Right atrium auricular region (tissue), 2 donors: Measurements from ENCODE around the gene ZNF316. TPM values are rescaled to one million over a fixed set of nuclear protein-coding genes. Genes with fewer than 3 reads are reported as not detected.

ENCODE experiments used
- DNase-seq: peaks from one replicate; pipeline ENCODE4 v3.0.0-alpha.2; 2019; ENCODE audit warnings: low spot score
- H3K27ac ChIP-seq, 2 donors: fragments of 200-600 bp; sonication (generic); 1 replicate in 1 of 2; 2 replicates in 1 of 2; pipeline ENCODE4 v1.5.1; 2016 to 2019
- H3K27me3 ChIP-seq, 2 donors: fragments of 200-600 bp; sonication (generic); one replicate each; pipeline versions ENCODE4 v1.5.1 to v1.6.0; 2017 to 2019
- H3K36me3 ChIP-seq: fragments of 200-600 bp; sonication (generic); one replicate; pipeline ENCODE4 v1.5.1; 2016
- H3K4me1 ChIP-seq, 2 donors: fragments of 200-600 bp; sonication (generic); one replicate each; pipeline versions ENCODE4 v1.5.1 to v1.6.0; 2017 to 2019
- H3K4me3 ChIP-seq, 2 donors: fragments of 200-600 bp; sonication (generic); 1 replicate in 1 of 2; 2 replicates in 1 of 2; pipeline ENCODE4 v1.5.1; 2017 to 2019; ENCODE audit warnings: mild to moderate bottlenecking in 1 of 2, moderate library complexity in 1 of 2
- H3K9me3 ChIP-seq, 2 donors: fragments of 200-600 bp; sonication (generic); one replicate each; pipeline ENCODE4 v1.5.1; 2019
- total RNA-seq, 2 donors: library from RNA; depleted of rRNA; stranded (reverse); fragments of >200 nt; gene quantifications; one replicate each; pipeline ENCODE4 v1.1.0, GENCODE V29; 2016
- TF ChIP-seq, protein P1 (sequence below), 2 donors: fragments of 200-600 bp; sonication (generic); IDR thresholded peaks; one replicate each; pipeline ENCODE4 v1.5.1; 2019; ENCODE audit warnings: antibody characterized with exemption in 2 of 2

ZNF316 gene
- total RNA-seq = 10 to 100 TPM in 1 of 2 donors, 1 to 10 TPM in 1; 9.0 to 12.6 TPM

- Histone ChIP-seq H3K36me3 (peaks cover 9% of the 10 kb centered on the region), H3K4me3 (peak within 1 kb of the TSS; percentile 73 to 91), H3K4me1 (peaks cover 0 to 21% of the 10 kb centered on the region in 2 donors), H3K27me3 (no peaks in the 10 kb centered on the region), H3K9me3 (no peaks in the 10 kb centered on the region), H3K27ac (peak within 1 kb of the TSS; percentile 79 to 83)
- TF ChIP-seq, protein P1, sequence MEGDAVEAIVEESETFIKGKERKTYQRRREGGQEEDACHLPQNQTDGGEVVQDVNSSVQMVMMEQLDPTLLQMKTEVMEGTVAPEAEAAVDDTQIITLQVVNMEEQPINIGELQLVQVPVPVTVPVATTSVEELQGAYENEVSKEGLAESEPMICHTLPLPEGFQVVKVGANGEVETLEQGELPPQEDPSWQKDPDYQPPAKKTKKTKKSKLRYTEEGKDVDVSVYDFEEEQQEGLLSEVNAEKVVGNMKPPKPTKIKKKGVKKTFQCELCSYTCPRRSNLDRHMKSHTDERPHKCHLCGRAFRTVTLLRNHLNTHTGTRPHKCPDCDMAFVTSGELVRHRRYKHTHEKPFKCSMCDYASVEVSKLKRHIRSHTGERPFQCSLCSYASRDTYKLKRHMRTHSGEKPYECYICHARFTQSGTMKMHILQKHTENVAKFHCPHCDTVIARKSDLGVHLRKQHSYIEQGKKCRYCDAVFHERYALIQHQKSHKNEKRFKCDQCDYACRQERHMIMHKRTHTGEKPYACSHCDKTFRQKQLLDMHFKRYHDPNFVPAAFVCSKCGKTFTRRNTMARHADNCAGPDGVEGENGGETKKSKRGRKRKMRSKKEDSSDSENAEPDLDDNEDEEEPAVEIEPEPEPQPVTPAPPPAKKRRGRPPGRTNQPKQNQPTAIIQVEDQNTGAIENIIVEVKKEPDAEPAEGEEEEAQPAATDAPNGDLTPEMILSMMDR (IDR thresholded peaks at IDR 0.05) = no peak
- DNase-seq = no peak
These were observed at the start of gene ZNF316 for GRCh38 chr7:6636741-6637543. Gene ZNF316 (plus strand): TSS chr7:6637318. CDS start chr7:6642410, 5,092 bp downstream.

DNA sequence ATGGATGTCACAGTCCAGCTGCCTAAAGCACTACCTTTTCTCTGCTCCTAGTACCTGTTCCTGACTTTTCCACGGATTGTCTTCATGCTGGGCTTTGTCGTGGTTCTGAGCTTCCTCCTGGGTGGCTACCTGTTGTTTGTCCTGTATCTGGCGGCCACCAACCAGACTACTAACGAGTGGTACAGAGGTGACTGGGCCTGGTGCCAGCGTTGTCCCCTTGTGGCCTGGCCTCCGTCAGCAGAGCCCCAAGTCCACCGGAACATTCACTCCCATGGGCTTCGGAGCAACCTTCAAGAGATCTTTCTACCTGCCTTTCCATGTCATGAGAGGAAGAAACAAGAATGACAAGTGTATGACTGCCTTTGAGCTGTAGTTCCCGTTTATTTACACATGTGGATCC lies 48.6 kb upstream of the ZNF316 start:
- Histone ChIP-seq H3K4me1 (peaks cover 0 to 18% of the 10 kb centered on the region in 2 donors), H3K36me3 (peaks cover 32% of the 10 kb centered on the region), H3K27ac (no peak overlapping the region), H3K4me3 (no peak overlapping the region), H3K27me3 (no peaks in the 10 kb centered on the region), H3K9me3 (no peaks in the 10 kb centered on the region)
- TF ChIP-seq, protein P1 (IDR thresholded peaks at IDR 0.05) = no peak
- DNase-seq = no peak

- H3K36me3 ChIP-seq = peaks cover 37% of the 10 kb centered on the region
- peaks cover 0 to 18% of the 10 kb centered on the region in 2 donors for H3K4me1 ChIP-seq
- H3K4me3 ChIP-seq = peak overlapping the region; percentile 9 to 75
- H3K9me3 ChIP-seq = no peaks in the 10 kb centered on the region
- DNase-seq = no peak
- H3K27ac ChIP-seq = peak overlapping the region in 1 of 2 donors; percentile 76
- H3K27me3 ChIP-seq = no peaks in the 10 kb centered on the region
- TF ChIP-seq, protein P1 (IDR thresholded peaks at IDR 0.05) = no peak
These were observed 47.8 kb upstream of the ZNF316 start for GRCh38 chr7:6589151-6589828.

DNA sequence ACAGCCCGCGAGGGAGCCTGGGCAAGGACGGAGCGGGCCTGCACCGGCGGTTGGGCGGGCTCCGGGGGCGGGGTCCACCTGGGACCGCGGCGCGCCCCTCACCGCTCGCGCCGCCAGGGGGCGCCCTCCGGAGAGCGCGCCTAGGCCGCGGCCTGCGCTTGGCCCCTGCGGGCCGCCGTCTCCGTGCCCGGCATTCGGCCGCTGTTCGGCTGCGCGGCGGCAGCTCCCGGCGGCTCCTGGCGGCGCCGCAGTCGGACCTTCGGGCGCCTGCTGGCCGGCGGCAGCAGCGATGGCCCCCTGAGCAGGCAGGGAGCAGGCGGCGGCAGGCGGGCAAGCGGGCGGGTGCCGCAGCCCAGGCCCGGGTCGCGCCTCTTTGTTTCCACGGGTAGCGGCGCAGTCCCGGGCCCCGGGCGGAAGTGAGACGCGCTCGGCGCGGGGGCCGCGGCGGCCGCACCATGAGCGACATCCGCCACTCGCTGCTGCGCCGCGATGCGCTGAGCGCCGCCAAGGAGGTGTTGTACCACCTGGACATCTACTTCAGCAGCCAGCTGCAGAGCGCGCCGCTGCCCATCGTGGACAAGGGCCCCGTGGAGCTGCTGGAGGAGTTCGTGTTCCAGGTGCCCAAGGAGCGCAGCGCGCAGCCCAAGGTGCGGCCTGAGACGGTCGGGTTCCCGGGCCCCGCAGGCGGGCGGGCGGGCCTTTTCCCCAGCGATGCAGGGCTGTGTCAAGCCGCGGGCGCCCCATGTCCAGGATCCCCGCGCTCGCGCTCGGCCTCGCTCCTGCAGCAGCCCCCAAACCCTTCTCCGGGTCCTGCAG lies 47.1 kb upstream of the ZNF316 start, which contains the start of gene INTS15:
Gene INTS15, plus strand, starts transcription at position 193 of the 816 bp plus-strand sequence. Its CDS starts 263 bp downstream, at position 456.
- peaks cover 39% of the 10 kb centered on the region for H3K36me3 ChIP-seq
- TF ChIP-seq, protein P1 (IDR thresholded peaks at IDR 0.05) = peak; percentile 81 to 94
- no peaks in the 10 kb centered on the region for H3K9me3 ChIP-seq
- peak within 1 kb of the TSS; percentile 72 to 76 for H3K27ac ChIP-seq
- no peaks in the 10 kb centered on the region for H3K27me3 ChIP-seq
- H3K4me3 ChIP-seq = peak within 1 kb of the TSS; percentile 75 to 82
- peaks cover 0 to 18% of the 10 kb centered on the region in 2 donors for H3K4me1 ChIP-seq
- DNase-seq = no peak

DNA sequence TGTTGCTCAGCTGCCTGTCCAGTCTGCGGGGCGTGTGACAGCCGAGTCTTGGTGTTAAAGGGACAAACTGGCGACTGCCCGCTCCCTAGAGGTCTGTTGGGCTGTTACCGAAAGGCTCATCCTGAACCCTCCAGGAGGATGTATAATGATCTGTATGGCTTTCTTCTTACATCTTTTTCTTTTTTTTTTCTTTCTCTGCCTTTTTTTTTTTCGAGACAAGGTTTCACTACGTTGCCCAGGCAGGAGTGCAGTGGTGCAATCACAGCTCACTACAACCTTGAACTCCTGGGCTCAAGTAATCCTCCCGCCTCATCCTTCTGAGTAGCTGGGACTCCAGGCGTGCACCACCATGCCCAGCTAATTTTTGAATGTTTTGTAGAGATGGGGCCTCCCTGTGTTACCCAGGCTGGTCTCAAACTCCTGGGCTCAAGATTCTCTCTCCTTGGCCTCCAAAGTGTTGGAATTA lies 46.4 kb upstream of the ZNF316 start:
- H3K27ac ChIP-seq = peak overlapping the region; percentile 72 to 76
- peaks cover 41% of the 10 kb centered on the region for H3K36me3 ChIP-seq
- peak overlapping the region; percentile 75 to 82 for H3K4me3 ChIP-seq
- H3K9me3 ChIP-seq = no peaks in the 10 kb centered on the region
- TF ChIP-seq, protein P1 (IDR thresholded peaks at IDR 0.05) = no peak
- no peak for DNase-seq
- no peaks in the 10 kb centered on the region for H3K27me3 ChIP-seq
- peaks cover 0 to 18% of the 10 kb centered on the region in 2 donors for H3K4me1 ChIP-seq
